Measurements from ENCODE around the gene TRIO.
A peak's percentile ranks its signal among the peaks of the same experiment; 100 is the strongest.
"Not testable (repeated sequence)": the region's sequence is repeated elsewhere in the genome, so short reads cannot be mapped to it uniquely, and the experiment has no call there.

The TRIO gene

DNA sequence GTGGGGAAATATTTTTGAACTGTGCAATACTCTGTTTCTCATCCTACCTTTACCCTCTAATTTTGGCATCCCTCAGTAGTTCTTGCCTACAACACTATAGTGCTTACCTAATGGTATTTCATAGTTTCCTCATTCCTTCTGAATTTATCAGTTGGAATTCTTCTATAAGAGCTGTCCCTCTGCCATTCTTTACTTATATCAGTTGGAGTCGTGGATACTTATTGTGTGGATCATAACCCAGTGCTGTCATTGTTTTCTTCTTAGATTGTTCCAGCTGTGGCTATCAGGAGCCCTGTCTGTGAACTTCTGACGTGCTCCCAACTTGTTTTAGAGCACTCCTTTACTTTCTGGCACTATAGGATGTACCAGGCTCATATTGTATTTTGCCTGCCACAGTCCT is 292.3 kb downstream of the TRIO start:
- WGBS (ENCODE audit: extremely low coverage, insufficient coverage, insufficient read length): no CpG with 5 or more reads among the region's 2 CpGs
- Histone ChIP-seq H3K4ac (ENCODE audit: low read depth, low read length) (no peak overlapping the region), H3K79me1 (ENCODE audit: low read length) (peaks cover 4% of the 10 kb centered on the region), H2BK5ac (ENCODE audit: low read depth, low read length, poor library complexity) (no peak overlapping the region), H3K9ac (ENCODE audit: low read length) (no peak overlapping the region), H3K4me3 (ENCODE audit: low read depth, low read length) (no peak overlapping the region), H4K8ac (ENCODE audit: low read depth, low read length) (no peak overlapping the region), H3K79me2 (ENCODE audit: control insufficient read depth, insufficient read depth, low read length, poor library complexity) (no peaks in the 10 kb centered on the region), H3K27me3 (ENCODE audit: insufficient read depth, low read length) (no peaks in the 10 kb centered on the region), H2BK12ac (ENCODE audit: low read length) (no peak overlapping the region), H3K36me3 (ENCODE audit: control insufficient read depth in 1 of 2, insufficient read depth in 2 of 2, low read length in 2 of 2) (peaks cover 7 to 17% of the 10 kb centered on the region in 2 experiments), H4K91ac (ENCODE audit: low read depth, low read length) (no peak overlapping the region), H4K12ac (ENCODE audit: low read depth, low read length) (no peak overlapping the region), H3K14ac (ENCODE audit: low read length) (no peak overlapping the region), H3K27ac (ENCODE audit: low read depth, low read length) (no peak overlapping the region), H3K9me3 (ENCODE audit: insufficient read depth, low read depth, low read length) (no peaks in the 10 kb centered on the region), H3K4me1 (ENCODE audit: control insufficient read depth in 1 of 2, insufficient read depth in 2 of 2, low read length in 2 of 2) (peaks cover 4 to 6% of the 10 kb centered on the region in 2 experiments), H2BK120ac (ENCODE audit: insufficient read depth, low read length, poor library complexity) (no peak overlapping the region), H3K4me2 (ENCODE audit: low read length) (no peak overlapping the region), H2AFZ (ENCODE audit: insufficient read depth, low read length, poor library complexity) (no peak overlapping the region), H2AK5ac (ENCODE audit: low read length) (no peak overlapping the region), H3K23ac (ENCODE audit: low read length) (no peak overlapping the region), H3K18ac (ENCODE audit: low read length) (no peak overlapping the region)
- peak; percentile 29 to 83 for DNase-seq

DNA sequence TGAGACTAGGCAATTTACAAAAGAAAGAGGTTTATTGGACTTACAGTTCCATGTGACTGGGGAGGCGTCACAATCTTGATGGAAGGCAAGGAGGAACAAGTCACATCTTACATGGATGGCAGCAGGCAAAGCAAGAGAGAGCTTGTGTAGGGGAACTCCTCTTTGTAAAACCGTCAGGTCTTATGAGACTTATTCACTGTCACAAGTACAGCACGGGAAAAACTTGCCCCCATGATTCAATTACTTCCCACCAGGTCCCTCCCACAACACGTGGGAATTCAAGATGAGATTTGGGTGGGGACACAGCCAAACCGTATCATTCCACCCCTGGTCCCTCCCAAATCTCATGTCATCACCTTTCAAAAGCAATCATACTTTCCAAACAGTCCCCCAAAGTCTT is 293.0 kb downstream of the TRIO start:
- H3K23ac ChIP-seq (ENCODE audit: low read length); H2BK12ac ChIP-seq (ENCODE audit: low read length); DNase-seq; H3K9ac ChIP-seq (ENCODE audit: low read length); H3K9me3 ChIP-seq (ENCODE audit: insufficient read depth, low read depth, low read length); H3K27me3 ChIP-seq (ENCODE audit: insufficient read depth, low read length); H3K4ac ChIP-seq (ENCODE audit: low read depth, low read length); H2BK5ac ChIP-seq (ENCODE audit: low read depth, low read length, poor library complexity); H3K79me1 ChIP-seq (ENCODE audit: low read length); H2AFZ ChIP-seq (ENCODE audit: insufficient read depth, low read length, poor library complexity); H3K27ac ChIP-seq (ENCODE audit: low read depth, low read length); H3K14ac ChIP-seq (ENCODE audit: low read length); H3K4me3 ChIP-seq (ENCODE audit: low read depth, low read length); H2BK120ac ChIP-seq (ENCODE audit: insufficient read depth, low read length, poor library complexity); H2AK5ac ChIP-seq (ENCODE audit: low read length); H4K8ac ChIP-seq (ENCODE audit: low read depth, low read length); H3K18ac ChIP-seq (ENCODE audit: low read length); H4K91ac ChIP-seq (ENCODE audit: low read depth, low read length); H4K12ac ChIP-seq (ENCODE audit: low read depth, low read length); H3K79me2 ChIP-seq (ENCODE audit: control insufficient read depth, insufficient read depth, low read length, poor library complexity); H3K4me2 ChIP-seq (ENCODE audit: low read length): not testable (repeated sequence)
- WGBS (ENCODE audit: extremely low coverage, insufficient coverage, insufficient read length): no CpG with 5 or more reads among the region's 5 CpGs
- H3K4me1 ChIP-seq (ENCODE audit: control insufficient read depth in 1 of 2, insufficient read depth in 2 of 2, low read length in 2 of 2): peaks cover 3 to 12% of the 10 kb centered on the region in 2 experiments
- H3K36me3 ChIP-seq (ENCODE audit: control insufficient read depth in 1 of 2, insufficient read depth in 2 of 2, low read length in 2 of 2): peaks cover 10 to 19% of the 10 kb centered on the region in 2 experiments

DNA sequence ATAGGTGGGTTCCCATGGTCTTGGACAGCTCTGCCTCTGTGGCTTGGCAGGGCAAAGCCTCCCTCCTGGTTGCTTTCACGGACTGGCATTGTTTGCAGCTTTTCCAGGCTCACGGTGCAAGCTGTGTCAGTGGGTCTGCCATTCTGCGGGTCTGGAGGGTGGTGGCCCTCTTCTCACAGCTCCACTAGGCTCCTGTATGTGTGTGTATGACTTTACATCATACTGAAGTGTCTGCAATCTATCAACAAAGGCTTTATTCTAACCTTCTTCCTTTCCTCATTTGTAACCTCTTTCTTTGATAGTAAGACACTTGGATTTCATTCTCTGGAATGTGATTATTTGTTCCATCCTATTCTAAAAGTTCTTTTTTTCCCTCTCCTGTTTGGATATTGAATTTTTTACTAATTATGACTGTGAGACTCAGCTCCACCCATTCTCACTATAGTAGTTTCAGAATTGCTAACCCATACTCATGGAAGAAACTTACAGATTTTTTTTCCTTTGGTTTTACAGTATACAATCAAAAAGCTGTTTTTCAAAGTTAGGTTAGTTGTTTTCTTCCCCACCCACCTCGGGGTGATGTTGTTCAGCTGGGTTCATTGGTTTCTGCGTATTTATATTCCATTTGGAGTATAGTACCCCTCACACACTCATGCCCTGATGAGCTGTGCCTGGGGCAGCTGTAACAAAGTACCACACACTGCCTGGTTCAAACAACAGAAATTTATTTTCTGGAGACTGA is 293.8 kb downstream of the TRIO start:
- DNase-seq: no peak
- H3K18ac ChIP-seq (ENCODE audit: low read length): no peak overlapping the region
- H3K14ac ChIP-seq (ENCODE audit: low read length): no peak overlapping the region
- H4K91ac ChIP-seq (ENCODE audit: low read depth, low read length): no peak overlapping the region
- peaks cover 12 to 19% of the 10 kb centered on the region in 2 experiments for H3K36me3 ChIP-seq (ENCODE audit: control insufficient read depth in 1 of 2, insufficient read depth in 2 of 2, low read length in 2 of 2)
- no peak overlapping the region for H3K4ac ChIP-seq (ENCODE audit: low read depth, low read length)
- H3K9ac ChIP-seq (ENCODE audit: low read length): no peak overlapping the region
- no peak overlapping the region for H3K23ac ChIP-seq (ENCODE audit: low read length)
- no peak overlapping the region for H2BK5ac ChIP-seq (ENCODE audit: low read depth, low read length, poor library complexity)
- H2AFZ ChIP-seq (ENCODE audit: insufficient read depth, low read length, poor library complexity): no peak overlapping the region
- no peak overlapping the region for H2BK120ac ChIP-seq (ENCODE audit: insufficient read depth, low read length, poor library complexity)
- H4K12ac ChIP-seq (ENCODE audit: low read depth, low read length): no peak overlapping the region
- WGBS (ENCODE audit: extremely low coverage, insufficient coverage, insufficient read length): no CpG with 5 or more reads among the region's 5 CpGs
- H3K79me2 ChIP-seq (ENCODE audit: control insufficient read depth, insufficient read depth, low read length, poor library complexity): peaks cover 3% of the 10 kb centered on the region
- no peak overlapping the region for H2AK5ac ChIP-seq (ENCODE audit: low read length)
- no peak overlapping the region for H4K8ac ChIP-seq (ENCODE audit: low read depth, low read length)
- H2BK12ac ChIP-seq (ENCODE audit: low read length): no peak overlapping the region
- no peaks in the 10 kb centered on the region for H3K27me3 ChIP-seq (ENCODE audit: insufficient read depth, low read length)
- peaks cover 8% of the 10 kb centered on the region for H3K79me1 ChIP-seq (ENCODE audit: low read length)
- H3K4me2 ChIP-seq (ENCODE audit: low read length): no peak overlapping the region
- peaks cover 7 to 14% of the 10 kb centered on the region in 2 experiments for H3K4me1 ChIP-seq (ENCODE audit: control insufficient read depth in 1 of 2, insufficient read depth in 2 of 2, low read length in 2 of 2)
- H3K27ac ChIP-seq (ENCODE audit: low read depth, low read length): no peak overlapping the region
- no peaks in the 10 kb centered on the region for H3K9me3 ChIP-seq (ENCODE audit: insufficient read depth, low read depth, low read length)
- H3K4me3 ChIP-seq (ENCODE audit: low read depth, low read length): no peak overlapping the region

DNA sequence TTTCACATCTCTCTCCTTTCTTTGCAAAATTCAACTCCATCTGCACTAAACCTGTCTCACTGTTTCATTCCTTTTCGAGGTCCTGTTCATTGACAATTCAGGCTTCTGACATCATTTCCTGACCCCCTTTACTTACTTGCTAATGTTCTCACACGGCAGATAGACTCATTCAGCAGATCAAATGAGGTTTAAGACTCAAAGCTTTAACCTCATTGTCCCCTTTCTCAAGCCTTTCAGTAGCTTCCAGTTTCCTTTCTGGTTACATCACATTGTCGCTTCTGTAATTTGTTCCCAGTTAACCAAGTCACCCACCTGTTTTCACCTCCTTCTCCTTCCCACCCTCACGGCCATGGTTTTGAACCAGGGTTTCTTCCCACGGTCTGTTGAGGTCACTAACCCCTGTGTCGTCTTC is 295.1 kb downstream of the TRIO start:
- peaks cover 3% of the 10 kb centered on the region for H3K79me2 ChIP-seq (ENCODE audit: control insufficient read depth, insufficient read depth, low read length, poor library complexity)
- H3K18ac ChIP-seq (ENCODE audit: low read length): no peak overlapping the region
- no peak overlapping the region for H3K27ac ChIP-seq (ENCODE audit: low read depth, low read length)
- no CpG with 5 or more reads among the region's 6 CpGs for WGBS (ENCODE audit: extremely low coverage, insufficient coverage, insufficient read length)
- peaks cover 12% of the 10 kb centered on the region for H3K79me1 ChIP-seq (ENCODE audit: low read length)
- no peak overlapping the region for H3K4me3 ChIP-seq (ENCODE audit: low read depth, low read length)
- no peak overlapping the region for H3K23ac ChIP-seq (ENCODE audit: low read length)
- no peak overlapping the region for H2AFZ ChIP-seq (ENCODE audit: insufficient read depth, low read length, poor library complexity)
- no peak overlapping the region for H4K8ac ChIP-seq (ENCODE audit: low read depth, low read length)
- H3K9me3 ChIP-seq (ENCODE audit: insufficient read depth, low read depth, low read length): no peaks in the 10 kb centered on the region
- H2BK120ac ChIP-seq (ENCODE audit: insufficient read depth, low read length, poor library complexity): no peak overlapping the region
- no peak overlapping the region for H3K9ac ChIP-seq (ENCODE audit: low read length)
- no peak overlapping the region for H2AK5ac ChIP-seq (ENCODE audit: low read length)
- DNase-seq: no peak
- H2BK12ac ChIP-seq (ENCODE audit: low read length): no peak overlapping the region
- no peak overlapping the region for H4K12ac ChIP-seq (ENCODE audit: low read depth, low read length)
- H3K27me3 ChIP-seq (ENCODE audit: insufficient read depth, low read length): no peaks in the 10 kb centered on the region
- H3K4me1 ChIP-seq (ENCODE audit: control insufficient read depth in 1 of 2, insufficient read depth in 2 of 2, low read length in 2 of 2): peaks cover 11 to 16% of the 10 kb centered on the region in 2 experiments
- no peak overlapping the region for H4K91ac ChIP-seq (ENCODE audit: low read depth, low read length)
- peaks cover 14 to 16% of the 10 kb centered on the region in 2 experiments for H3K36me3 ChIP-seq (ENCODE audit: control insufficient read depth in 1 of 2, insufficient read depth in 2 of 2, low read length in 2 of 2)
- no peak overlapping the region for H3K14ac ChIP-seq (ENCODE audit: low read length)
- no peak overlapping the region for H2BK5ac ChIP-seq (ENCODE audit: low read depth, low read length, poor library complexity)
- H3K4ac ChIP-seq (ENCODE audit: low read depth, low read length): no peak overlapping the region
- no peak overlapping the region for H3K4me2 ChIP-seq (ENCODE audit: low read length)

Measured in trophoblast cell (in vitro differentiated cells and primary cell).